Measurements from ENCODE around the gene CASK. TPM values are rescaled to one million over a fixed set of nuclear protein-coding genes. Genes with fewer than 3 reads are reported as not detected.
A peak's percentile ranks its signal among the peaks of the same experiment; 100 is the strongest.

The CASK gene
- total RNA-seq, 1 experiment from 2014 or later: 33.5 TPM

DNA sequence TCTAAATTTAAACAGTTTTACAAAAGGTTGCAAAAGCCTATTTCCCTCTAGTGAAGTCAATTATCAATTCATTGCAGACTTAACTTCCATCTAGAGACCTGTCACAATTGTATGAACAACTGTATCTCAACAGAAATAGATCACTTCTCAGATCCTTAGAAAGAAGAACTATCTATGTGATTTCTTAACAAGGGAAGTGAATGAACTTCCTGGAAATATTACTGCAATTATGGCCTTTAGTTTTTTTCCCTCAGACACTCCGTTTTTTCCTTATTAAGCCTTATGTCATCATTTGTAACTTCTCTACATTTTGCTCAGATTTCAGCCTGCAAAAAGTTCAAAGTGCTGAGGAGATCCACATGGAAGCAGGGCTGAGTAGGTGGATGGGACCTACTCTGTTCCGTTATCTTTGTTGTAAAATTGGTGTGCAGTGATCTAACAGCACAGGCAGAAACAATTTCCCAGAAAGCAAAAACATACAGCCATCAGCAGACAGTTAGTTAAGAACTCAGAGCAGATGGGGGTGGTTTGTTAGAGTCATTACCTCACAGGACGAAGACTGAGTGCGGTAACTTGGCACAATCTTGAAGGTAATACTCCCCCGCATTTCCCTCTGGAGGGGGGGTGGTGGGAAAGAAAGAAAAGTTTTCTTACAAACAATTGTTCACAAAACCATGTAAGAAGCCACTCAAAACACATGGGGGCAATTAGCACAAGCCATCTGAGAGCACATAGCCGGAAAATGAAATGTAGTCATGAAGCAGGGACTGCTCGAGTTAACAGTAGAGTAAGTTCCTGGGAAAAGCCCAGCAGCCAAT is 363.9 kb downstream of the CASK start:
- H3K9me3 ChIP-seq (ENCODE audit: low read depth, low read length, poor library complexity, severe bottlenecking): no peaks in the 10 kb centered on the region
- H3K27ac ChIP-seq (ENCODE audit: low read depth, low read length, poor library complexity, severe bottlenecking): no peak overlapping the region
- no peaks in the 10 kb centered on the region for H3K27me3 ChIP-seq (replicated peaks; ENCODE audit: insufficient read depth, low read depth, low read length, poor library complexity)
- DNase-seq (ENCODE audit: low spot score): peak; percentile 39
- intact Hi-C loops (cut with micrococcal nuclease; ENCODE audit: unreplicated experiment): loop anchor here (2.0 to 10.0 kb wide), 3 partner anchors 175 to 1995 kb away; no protein-coding TSS in a partner anchor
- H3K4me3 ChIP-seq (ENCODE audit: low read depth, low read length, poor library complexity, severe bottlenecking): no peak overlapping the region
- no peaks in the 10 kb centered on the region for H3K36me3 ChIP-seq (ENCODE audit: insufficient read depth, low read length, poor library complexity, severe bottlenecking)
- CTCF ChIA-PET: no interaction called here
- TF ChIP-seq, protein P1, sequence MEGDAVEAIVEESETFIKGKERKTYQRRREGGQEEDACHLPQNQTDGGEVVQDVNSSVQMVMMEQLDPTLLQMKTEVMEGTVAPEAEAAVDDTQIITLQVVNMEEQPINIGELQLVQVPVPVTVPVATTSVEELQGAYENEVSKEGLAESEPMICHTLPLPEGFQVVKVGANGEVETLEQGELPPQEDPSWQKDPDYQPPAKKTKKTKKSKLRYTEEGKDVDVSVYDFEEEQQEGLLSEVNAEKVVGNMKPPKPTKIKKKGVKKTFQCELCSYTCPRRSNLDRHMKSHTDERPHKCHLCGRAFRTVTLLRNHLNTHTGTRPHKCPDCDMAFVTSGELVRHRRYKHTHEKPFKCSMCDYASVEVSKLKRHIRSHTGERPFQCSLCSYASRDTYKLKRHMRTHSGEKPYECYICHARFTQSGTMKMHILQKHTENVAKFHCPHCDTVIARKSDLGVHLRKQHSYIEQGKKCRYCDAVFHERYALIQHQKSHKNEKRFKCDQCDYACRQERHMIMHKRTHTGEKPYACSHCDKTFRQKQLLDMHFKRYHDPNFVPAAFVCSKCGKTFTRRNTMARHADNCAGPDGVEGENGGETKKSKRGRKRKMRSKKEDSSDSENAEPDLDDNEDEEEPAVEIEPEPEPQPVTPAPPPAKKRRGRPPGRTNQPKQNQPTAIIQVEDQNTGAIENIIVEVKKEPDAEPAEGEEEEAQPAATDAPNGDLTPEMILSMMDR (conservative IDR thresholded peaks at IDR 0.05; ENCODE audit: low read depth, low read length): no peak
- POLR2A ChIA-PET (ENCODE audit: low non-redundant PET): no interaction called here
- no TSS peak for BruUV-seq (replicated peaks)
- peaks cover 12% of the 10 kb centered on the region for H3K4me1 ChIP-seq (ENCODE audit: insufficient read depth, low read length, poor library complexity, severe bottlenecking)

GRCh38 chrX:41558531-41558930 is 364.8 kb downstream of the CASK start:
- Histone ChIP-seq H3K4me1 (ENCODE audit: insufficient read depth, low read length, poor library complexity, severe bottlenecking) (peaks cover 12% of the 10 kb centered on the region), H3K27me3 (replicated peaks; ENCODE audit: insufficient read depth, low read depth, low read length, poor library complexity) (no peaks in the 10 kb centered on the region), H3K27ac (ENCODE audit: low read depth, low read length, poor library complexity, severe bottlenecking) (no peak overlapping the region), H3K36me3 (ENCODE audit: insufficient read depth, low read length, poor library complexity, severe bottlenecking) (no peaks in the 10 kb centered on the region), H3K9me3 (ENCODE audit: low read depth, low read length, poor library complexity, severe bottlenecking) (no peaks in the 10 kb centered on the region), H3K4me3 (ENCODE audit: low read depth, low read length, poor library complexity, severe bottlenecking) (no peak overlapping the region)
- ChIA-PET POLR2A (ENCODE audit: low non-redundant PET) (no interaction called here), CTCF (interaction anchor here (0.7 to 1.2 kb wide), 3 partner anchors 87 to 223 kb away, joined by 3 to 7 read pairs (median 3); no protein-coding TSS in a partner anchor)
- DNase-seq (ENCODE audit: low spot score): peak; percentile 44
- BruUV-seq (replicated peaks): no TSS peak
- TF ChIP-seq, protein P1 (conservative IDR thresholded peaks at IDR 0.05; ENCODE audit: low read depth, low read length): peak; percentile 56
- TF ChIP-seq EZH2 (IDR thresholded peaks at IDR 0.05; ENCODE audit: borderline replicate concordance, low read depth, low read length, poor library complexity, severe bottlenecking): no peak
- intact Hi-C loops (cut with micrococcal nuclease; ENCODE audit: unreplicated experiment): loop anchor here (2.0 to 10.0 kb wide), 3 partner anchors 176 to 1996 kb away; no protein-coding TSS in a partner anchor

GRCh38 chrX:41556958-41557357 is 366.4 kb downstream of the CASK start:
- Histone ChIP-seq H3K4me1 (ENCODE audit: insufficient read depth, low read length, poor library complexity, severe bottlenecking) (peaks cover 12% of the 10 kb centered on the region), H3K4me3 (ENCODE audit: low read depth, low read length, poor library complexity, severe bottlenecking) (no peak overlapping the region), H3K36me3 (ENCODE audit: insufficient read depth, low read length, poor library complexity, severe bottlenecking) (no peaks in the 10 kb centered on the region), H3K27me3 (replicated peaks; ENCODE audit: insufficient read depth, low read depth, low read length, poor library complexity) (no peaks in the 10 kb centered on the region), H3K27ac (ENCODE audit: low read depth, low read length, poor library complexity, severe bottlenecking) (no peak overlapping the region), H3K9me3 (ENCODE audit: low read depth, low read length, poor library complexity, severe bottlenecking) (no peaks in the 10 kb centered on the region)
- intact Hi-C loops (cut with micrococcal nuclease; ENCODE audit: unreplicated experiment): loop anchor here (10.0 kb wide), 2 partner anchors 178 to 1998 kb away; no protein-coding TSS in a partner anchor
- no peak for TF ChIP-seq EZH2 (IDR thresholded peaks at IDR 0.05; ENCODE audit: borderline replicate concordance, low read depth, low read length, poor library complexity, severe bottlenecking)
- TF ChIP-seq, protein P1 (conservative IDR thresholded peaks at IDR 0.05; ENCODE audit: low read depth, low read length): no peak
- BruUV-seq (replicated peaks): no TSS peak
- POLR2A ChIA-PET (ENCODE audit: low non-redundant PET): no interaction called here
- CTCF ChIA-PET: no interaction called here
- no peak for DNase-seq (ENCODE audit: low spot score)

All from A673 (cell line).